Cardiac septum (tissue), 1 donor: ENCODE results near the gene BAIAP2L2. TPM values are rescaled to one million over a fixed set of nuclear protein-coding genes. Genes with fewer than 3 reads are reported as not detected.
A peak's percentile ranks its signal among the peaks of the same experiment; 100 is the strongest.
"Not testable (repeated sequence)": the region's sequence is repeated elsewhere in the genome, so short reads cannot be mapped to it uniquely, and the experiment has no call there.

Source experiments
- DNase-seq: peaks from one replicate; pipeline ENCODE4 v3.0.0-alpha.2; 2020; ENCODE audit warnings: low spot score
- intact Hi-C: fragments of 100-400 bp; cut with DNase I; formaldehyde crosslinking; loops from one replicate; pipeline ENCODE4 v1.14.0; 2022
- total RNA-seq: library from RNA; stranded (reverse); fragmentation: NEBNext Ultra II Directional; extraction: Animal tissue kit (Norgen Biotek cat#: 25700); gene quantifications from one replicate; pipeline ENCODE4 v1.2.1, GENCODE V29; 2021
- donor health status: DM: no; HTN: no; CAD: no.

Gene BAIAP2L2
- total RNA-seq, 1 donor from 2014 or later, result 0.24 TPM

DNA sequence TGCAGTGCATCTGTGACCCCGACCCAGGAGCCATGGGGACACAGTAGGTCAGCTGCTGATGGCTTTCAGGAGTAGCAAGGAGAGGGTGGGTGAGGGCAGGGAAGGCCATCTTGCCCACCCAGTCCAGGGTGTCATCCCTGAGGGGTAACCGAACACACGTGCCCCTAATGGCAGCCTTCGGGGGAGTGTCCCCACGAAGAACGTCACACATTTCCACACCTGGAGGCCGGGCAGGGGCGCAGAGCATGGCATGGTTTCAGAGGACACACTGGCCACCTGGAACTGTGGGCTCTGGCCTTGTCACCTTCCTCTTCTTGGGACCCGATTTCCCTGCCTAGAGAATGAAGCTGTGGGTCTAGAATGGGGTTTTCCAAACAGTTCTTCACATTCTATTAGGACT is 19.4 kb upstream of the BAIAP2L2 start:
- DNase-seq, result no peak
- intact Hi-C loops, result no loop called here

DNA sequence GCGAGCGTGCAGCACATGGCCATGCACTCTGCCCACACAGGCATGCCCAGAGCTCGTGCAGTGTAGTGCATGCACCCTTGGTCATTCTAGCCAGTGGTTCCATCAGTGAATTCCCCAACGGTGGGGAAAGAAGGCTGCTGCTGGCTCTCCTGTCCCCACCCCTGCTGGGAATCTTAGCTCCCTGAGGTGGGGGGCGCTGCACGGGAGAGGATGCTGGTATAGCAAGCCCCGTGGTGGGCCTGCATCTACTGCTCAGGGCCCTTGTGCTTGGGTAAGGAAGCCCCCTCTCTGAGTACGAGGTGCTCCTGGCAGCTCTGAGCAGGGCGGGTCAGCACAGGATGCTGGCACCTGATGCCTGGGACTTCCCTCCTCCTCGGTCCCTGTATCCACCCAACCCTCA is 18.5 kb upstream of the BAIAP2L2 start:
- intact Hi-C loops, result no loop called here
- no peak for DNase-seq

DNA sequence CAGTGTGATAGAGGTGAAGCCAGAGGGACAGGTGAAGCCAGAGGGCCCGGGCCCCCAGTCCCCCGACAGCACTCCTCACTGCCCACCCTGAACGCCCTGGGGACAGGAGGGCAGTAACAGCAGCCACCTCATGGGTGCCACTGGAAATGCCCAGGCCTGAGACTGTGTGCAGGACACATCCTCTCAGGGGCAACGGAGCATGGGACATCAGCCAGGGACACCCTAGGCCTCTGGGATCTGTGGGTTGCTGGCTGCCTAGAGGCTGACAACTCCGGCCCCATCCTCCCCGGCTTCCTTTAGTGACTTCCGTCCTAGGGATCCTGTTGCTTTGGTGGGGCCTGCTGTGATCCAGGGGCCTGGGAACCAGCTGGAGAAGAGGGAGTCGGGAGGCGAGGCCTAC is 17.4 kb upstream of the BAIAP2L2 start:
- intact Hi-C loops, result no loop called here
- no peak for DNase-seq

DNA sequence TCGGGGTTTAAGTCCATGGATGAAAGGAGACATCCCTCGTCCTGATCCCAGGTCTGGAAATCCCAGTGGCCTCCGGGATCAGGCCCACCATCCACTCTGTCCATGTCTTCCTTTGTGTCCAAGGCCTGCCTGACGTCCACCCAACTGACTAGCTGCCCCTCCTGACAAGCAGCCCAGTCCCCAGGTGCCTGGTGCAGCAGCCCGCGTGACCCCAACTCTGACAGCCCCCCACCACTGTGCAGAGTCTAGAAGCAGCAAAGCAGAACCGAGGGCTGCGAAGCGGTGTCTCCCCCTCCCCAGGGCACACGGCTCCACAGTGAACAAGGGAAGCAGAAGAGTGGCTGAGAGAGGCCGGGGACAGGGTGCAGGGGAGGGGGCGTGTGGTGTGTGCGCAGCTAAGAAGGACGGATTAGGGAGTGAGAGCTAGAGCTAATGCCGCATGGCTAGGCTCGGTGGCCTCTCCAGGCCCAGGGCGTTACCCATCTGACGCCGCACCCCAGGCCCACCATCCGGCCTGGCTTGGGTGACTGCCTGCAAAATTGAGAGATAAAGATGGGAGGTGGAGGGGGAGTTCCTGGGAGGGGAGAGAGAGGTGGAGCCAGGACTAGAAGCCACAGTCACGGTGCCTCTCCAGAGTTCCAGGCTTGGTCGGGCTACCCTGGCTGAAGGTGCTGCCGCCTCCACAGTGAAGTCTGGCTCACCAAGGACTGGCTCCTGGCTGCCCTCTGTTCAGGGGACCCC is 16.6 kb upstream of the BAIAP2L2 start:
- DNase-seq, result no peak
- intact Hi-C loops, result no loop called here

DNA sequence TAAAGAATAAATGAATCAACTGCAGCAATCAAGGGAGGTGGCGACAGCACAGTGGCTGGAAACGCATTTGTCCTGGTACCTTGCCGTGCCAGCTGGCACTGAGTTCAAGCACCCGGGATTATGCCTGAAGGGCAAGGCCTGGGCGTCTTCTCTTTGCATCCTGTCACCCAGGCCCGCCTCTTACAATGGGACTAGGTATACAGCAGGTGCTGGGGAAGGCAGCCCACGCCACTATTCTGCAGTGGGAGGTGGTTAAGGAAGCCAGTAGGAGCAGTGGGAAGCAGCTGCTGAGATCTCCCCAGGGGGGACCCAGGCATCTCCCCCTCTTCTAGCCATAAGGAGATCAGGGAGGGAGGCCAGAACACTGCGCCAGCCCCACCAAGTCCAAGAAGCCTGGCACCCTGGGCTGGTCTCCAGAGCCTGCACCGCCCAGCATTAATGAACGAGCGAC is 15.3 kb upstream of the BAIAP2L2 start:
- no peak for DNase-seq
- intact Hi-C loops, result no loop called here

DNA sequence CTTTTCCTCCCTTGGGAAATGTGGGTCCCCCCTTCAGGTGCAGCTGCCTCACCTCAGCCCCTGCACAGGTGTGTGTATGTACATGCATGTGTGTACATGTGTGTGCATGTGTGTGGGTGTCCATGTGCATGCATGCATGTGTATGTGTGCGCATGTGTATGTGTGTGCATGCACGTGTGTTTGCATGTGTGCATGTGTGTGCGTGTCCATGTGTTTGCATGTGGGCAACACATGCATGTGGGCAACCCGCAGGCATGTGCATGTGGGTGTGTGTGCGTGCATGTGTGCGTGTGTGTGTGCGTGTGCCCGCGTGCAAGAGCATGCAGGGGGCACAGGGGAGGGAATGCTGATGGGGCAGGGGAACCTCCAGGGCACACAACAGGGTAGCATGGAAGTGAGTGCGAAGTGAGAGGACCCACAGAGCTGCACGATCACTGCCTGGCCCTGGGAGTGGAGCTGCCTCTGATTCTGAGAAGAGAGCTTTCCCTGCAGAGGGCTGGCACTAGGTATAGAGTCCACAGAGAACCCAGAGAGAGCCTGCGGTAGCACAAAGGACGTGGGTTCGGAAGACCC is 14.6 kb upstream of the BAIAP2L2 start:
- intact Hi-C loops, result no loop called here

DNA sequence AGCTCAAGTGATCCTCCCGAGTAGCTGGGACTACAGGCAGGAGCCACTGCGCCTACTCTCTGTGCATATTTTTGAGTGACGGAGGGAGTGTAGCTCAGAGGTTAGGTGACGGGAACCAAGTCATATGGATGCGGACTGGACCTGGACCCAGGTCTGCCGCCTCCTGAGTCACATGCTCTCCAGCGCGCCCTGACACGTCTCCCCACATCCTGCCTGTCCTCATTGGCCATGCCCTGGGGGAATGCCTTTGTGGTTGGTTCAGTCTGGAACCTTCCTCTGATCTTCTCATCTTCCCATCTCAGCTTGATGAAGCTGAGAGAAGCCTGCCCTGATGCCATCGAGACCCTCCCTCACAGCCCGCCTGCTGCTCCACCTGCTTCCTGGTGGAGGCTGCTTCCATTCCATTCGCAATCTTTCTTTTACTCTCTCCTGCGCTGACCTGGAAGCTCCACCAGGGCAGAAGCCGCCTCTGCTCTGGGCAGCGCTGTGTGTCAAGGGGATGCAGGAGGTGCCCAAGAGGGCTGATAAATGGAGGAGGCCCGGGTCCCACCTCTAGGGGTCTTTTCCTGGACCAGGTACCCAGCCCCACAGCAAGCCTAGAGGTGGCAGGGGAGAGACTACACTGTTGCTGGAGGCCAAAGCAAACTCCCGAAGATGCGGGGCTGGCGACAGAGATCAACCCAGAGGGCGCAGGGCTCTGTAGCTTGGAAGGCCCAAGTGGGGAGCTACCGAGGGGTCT is 13.9 kb upstream of the BAIAP2L2 start:
- no peak for DNase-seq
- intact Hi-C loops, result no loop called here

More for the DNA sequence above, 14.6 kb upstream of the BAIAP2L2 start:
- DNase-seq, result no peak

DNA sequence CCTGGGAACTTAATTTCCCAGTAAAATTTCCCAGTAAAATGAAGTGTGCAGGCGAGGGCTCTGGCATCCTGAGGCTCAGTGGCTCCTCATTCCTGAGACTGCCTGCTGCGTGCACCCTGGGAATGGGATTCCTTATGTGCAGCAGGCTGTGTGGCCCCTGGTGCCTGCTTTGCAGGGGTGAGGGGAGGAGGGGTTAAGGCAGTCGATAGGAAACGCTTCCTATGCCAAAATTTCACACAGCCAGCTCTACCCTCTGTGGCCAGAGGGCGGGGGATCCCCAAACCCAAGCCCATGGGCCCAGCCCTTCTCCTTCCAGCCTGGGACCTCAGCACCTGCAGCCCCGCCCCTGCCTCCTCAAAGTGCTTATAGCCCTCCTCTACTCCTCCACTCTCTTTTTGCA is 12.1 kb upstream of the BAIAP2L2 start:
- no peak for DNase-seq
- intact Hi-C loops, result no loop called here

DNA sequence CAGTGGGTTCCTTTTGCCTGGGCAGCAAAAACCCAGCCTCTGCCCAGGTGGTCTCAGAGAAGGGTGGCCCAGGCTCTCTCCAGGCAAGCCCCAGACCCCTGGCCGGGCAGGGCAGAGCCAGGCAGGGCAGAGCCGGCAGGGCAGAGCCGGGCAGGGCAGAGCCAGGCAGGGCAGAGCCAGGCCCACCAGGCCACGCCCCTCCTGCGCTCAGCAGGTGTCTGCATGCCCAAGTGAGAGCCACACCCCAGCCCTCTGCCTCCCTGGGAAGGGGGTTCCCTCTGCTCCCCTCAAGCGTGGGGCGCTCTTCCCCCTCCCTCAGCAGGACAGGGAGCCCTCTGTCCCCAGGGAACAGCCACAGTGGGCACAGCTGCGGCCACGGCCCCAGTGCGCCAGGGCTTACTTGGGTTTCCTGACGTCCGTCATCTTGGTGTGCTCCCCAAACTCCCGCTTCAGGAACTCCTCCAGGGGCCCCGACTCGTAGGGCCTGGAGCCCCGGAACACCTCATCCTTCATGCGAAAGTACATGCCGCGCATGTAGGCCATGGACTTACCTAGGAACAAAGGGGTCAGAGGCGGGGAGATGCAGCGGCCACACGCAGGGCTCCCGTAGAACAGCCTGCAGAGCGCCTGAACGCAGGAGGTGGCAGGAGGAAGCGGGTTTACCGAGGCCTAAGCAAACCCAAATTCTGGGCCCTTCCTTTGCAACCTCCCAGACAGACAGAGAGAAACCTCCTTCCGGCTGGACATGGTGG is 10.1 kb upstream of the BAIAP2L2 start:
- intact Hi-C loops, result no loop called here
- no peak for DNase-seq

DNA sequence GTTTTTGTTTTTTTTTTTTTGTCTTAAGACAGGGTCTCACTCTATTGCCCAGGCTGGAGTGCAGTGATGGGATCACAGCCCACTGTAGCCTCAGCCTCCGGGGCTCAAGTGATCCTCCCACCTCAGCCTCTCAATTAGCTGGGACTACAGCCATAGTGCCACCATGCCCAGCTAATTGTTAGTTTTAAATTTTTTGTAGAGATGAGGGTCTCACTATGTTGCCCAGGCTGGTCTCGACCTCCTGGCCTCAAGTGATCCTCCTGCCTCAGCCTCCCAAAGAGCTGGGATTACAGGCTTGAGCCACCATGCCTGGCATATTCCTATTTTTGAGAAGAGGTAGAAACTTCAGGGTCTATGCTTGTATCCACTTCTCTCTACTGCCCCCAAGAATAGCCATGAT is 8.3 kb upstream of the BAIAP2L2 start:
- intact Hi-C loops, result loop anchor here (10.0 kb wide), 2 partner anchors 116 to 206 kb away; no protein-coding TSS in a partner anchor
- DNase-seq, result not testable (repeated sequence)

DNA sequence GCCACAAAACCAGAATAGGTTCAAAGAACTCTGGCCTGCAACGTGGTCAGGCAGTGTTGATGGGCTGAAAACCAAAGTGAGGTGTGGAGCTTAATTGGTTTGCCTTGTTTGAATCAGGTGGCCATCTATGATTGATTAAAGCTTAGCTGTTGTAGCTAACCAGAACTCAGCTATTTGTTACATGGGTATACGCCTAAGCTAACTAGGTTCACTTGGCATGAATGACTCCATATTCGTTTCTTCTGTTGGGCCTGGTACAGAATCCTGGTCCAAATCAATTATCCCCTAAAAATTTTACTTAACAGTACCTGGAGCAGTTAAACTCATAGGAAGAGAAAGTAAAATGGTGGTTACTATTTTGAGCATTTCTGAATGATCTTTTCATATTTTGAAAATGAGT is 7.7 kb upstream of the BAIAP2L2 start:
- intact Hi-C loops, result loop anchor here (10.0 kb wide), 2 partner anchors 117 to 207 kb away; no protein-coding TSS in a partner anchor
- DNase-seq, result no peak

DNA sequence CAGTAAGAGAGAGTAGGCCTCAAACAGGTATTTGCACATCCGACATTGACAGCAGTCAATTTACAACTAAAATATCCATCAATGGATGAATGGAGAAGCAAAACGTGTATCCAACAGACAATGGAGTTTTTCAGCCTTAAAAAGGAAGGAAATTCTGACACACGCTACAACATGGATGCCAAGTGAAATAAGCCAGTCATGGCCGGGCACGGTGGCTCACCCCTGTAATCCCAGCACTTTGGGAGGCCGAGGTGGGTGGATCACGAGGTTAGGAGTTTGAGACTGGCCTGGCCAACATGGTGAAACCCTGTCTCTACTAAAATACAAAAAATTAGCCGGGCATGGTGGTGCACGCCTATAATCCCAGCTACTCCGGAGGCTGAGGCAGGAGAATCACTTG is 7.1 kb upstream of the BAIAP2L2 start:
- intact Hi-C loops, result loop anchor here (10.0 kb wide), 2 partner anchors 117 to 207 kb away; no protein-coding TSS in a partner anchor
- not testable (repeated sequence) for DNase-seq

DNA sequence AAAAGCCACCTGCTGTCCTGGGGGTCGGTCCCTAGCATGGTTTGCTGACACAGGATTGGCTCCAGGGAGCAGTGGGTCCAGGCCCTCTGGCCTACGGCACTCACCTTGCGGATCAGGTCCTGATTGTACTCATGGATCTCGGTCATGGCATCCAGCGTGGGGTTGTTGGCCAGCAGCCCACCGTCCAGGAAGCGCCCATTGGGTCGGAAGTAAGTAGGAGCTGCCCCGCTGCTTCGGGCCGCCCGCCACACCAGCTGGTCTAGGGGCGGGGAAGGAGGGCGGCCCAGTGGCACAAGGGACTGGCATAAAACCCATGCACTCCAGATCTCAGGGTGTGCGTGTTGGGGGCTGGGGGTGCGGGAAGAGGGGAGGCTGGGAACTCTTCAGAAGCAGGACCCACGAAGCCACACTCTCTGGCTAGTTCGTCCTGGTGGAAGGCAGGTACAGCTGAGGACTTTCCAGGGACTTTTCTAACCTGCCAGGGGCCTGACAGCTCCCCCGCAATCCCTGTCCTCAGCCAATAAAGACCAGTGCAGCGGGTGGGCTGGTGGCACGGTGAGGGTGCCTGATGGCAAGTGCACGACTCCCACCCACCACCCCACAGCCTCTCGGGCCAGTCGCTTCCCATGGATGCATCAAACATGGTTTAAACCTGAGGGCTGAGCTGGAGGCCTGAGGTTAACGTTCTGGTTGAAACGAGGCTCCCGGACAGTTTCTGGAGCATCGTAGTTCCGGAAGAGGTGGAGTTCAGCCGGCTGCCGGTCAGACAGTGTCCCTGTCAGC is 5.1 kb upstream of the BAIAP2L2 start:
- intact Hi-C loops, result loop anchor here (2.0 to 10.0 kb wide), 3 partner anchors 119 to 237 kb away; no protein-coding TSS in a partner anchor
- no peak for DNase-seq

DNA sequence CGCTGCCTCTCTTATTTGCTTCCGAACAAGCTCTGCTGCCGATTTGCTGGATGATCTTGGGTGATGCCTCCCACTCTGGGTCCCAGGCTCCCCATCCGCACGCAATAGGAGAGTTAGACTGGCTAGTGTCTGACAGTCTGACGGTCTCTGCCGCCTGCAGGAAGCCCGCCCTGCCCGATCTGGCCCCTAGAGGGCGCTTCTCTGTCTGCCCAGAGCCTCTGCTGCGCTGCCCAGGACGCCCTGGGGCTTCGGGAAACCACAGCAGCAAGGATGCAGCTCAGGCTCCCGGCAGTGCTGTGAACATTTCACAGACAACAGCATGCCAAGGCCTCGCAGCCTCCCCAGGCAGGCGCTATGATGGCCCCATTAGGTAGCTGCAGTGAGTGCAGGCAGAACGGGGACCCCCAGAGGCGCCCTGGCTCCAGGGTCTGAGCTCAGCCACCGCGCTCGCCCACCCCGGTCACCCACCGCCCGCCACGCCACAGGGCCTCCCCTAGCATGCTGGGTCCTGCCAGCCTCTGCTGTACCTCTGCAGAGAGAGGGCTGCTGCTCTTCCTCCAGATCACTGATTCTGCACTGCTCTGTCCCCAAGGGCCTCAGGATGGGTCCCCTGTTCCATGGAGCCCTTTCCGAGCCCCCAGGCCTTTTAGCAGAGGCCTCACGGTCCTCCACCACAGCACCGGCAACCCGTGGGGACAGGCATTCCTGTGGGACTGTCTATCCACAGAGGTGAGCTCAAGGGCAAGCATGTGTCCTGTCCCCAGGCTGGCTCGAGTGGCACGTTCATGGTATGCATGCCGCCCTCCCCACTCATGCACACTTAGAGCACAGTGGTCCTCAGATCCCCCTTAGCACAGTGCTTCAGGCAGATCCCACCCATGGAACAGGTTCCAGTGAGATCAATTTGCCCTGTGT is 4.3 kb upstream of the BAIAP2L2 start:
- intact Hi-C loops, result loop anchor here (2.0 to 10.0 kb wide), 3 partner anchors 120 to 238 kb away; no protein-coding TSS in a partner anchor
- peak; percentile 93 for DNase-seq

DNA sequence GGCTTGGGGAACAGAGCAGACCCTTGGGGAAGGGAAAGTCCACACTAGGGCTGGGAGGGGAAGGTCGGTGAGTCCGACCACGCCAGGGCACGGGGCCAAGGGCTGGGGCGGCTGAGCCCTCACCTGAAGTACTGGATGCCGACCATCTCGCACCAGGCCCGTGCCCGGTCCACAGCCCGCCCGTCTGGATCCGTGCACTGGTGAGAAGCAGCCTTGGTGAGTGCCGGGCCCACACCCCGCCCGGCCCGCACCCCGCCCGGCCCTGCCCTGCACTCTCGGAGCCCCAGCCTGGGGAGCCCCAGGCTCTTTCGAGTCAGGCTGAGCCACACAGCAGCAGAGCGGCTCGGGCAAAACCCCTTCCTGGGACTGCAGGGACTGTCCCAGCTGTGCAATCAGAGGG is 1.9 kb upstream of the BAIAP2L2 start:
- DNase-seq, result no peak
- intact Hi-C loops, result loop anchor here (10.0 kb wide), 2 partner anchors 122 to 212 kb away; no protein-coding TSS in a partner anchor

DNA sequence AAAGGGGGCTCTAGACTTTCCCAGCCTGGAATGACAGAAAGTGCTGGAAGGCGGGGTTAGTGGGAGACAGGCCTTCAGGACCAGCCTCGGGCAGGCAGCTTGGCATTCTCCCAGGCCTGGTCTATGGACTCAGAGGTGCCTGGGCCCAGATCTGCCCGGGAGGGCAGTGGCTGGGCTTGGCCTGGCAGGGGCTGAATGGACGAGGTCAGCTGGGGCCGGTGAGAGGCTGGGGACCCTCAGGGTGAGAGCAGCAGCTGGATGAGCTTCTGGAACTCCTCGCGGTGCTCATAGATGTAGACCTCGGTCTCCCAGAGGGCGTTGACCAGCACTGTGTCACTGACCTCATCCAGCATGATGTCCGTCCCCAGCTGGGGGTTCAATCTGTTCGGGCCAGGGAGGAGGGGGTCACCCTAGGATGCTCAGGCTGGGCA is 1.5 kb upstream of the BAIAP2L2 start:
- intact Hi-C loops, result loop anchor here (10.0 kb wide), 2 partner anchors 123 to 213 kb away; no protein-coding TSS in a partner anchor
- DNase-seq, result no peak
